Trophoblast cell (in vitro differentiated cells and primary cell): Measurements from ENCODE around the gene TFRC.
"Not testable (repeated sequence)": the region's sequence is repeated elsewhere in the genome, so short reads cannot be mapped to it uniquely, and the experiment has no call there.

Experiments used
- DNase-seq, 2 donors: peaks; one replicate each; pipeline ENCODE4 v3.0.0-alpha.2; 2016
- H2AFZ ChIP-seq: 2 replicates; pipeline ENCODE4 v1.6.1; 2013; ENCODE audit warnings: low read length, moderate library complexity, mild to moderate bottlenecking; ENCODE audit not compliant: insufficient read depth, poor library complexity
- H2AK5ac ChIP-seq: 2 replicates; pipeline ENCODE4 v1.6.1; 2013; ENCODE audit warnings: mild to moderate bottlenecking, low read length
- H2BK120ac ChIP-seq: 2 replicates; pipeline ENCODE4 v1.6.1; 2013; ENCODE audit warnings: low read length, mild to moderate bottlenecking, moderate library complexity; ENCODE audit not compliant: insufficient read depth, poor library complexity
- H2BK12ac ChIP-seq: 2 replicates; pipeline ENCODE4 v1.6.1; 2013; ENCODE audit warnings: mild to moderate bottlenecking, low read length, moderate library complexity
- H2BK5ac ChIP-seq: 2 replicates; pipeline ENCODE4 v1.6.1; 2013; ENCODE audit warnings: low read length, low read depth, moderate library complexity, mild to moderate bottlenecking; ENCODE audit not compliant: poor library complexity
- H3K14ac ChIP-seq: 2 replicates; pipeline ENCODE4 v1.6.1; 2013; ENCODE audit warnings: mild to moderate bottlenecking, low read length
- H3K18ac ChIP-seq: 2 replicates; pipeline ENCODE4 v1.6.1; 2013; ENCODE audit warnings: mild to moderate bottlenecking, low read length
- H3K23ac ChIP-seq: 2 replicates; pipeline ENCODE4 v1.6.1; 2013; ENCODE audit warnings: low read length
- H3K27ac ChIP-seq: 2 replicates; pipeline ENCODE4 v1.5.1; 2013; ENCODE audit warnings: low read depth, mild to moderate bottlenecking, inconsistent platforms, low read length, moderate library complexity
- H3K27me3 ChIP-seq: 2 replicates; pipeline ENCODE4 v1.6.1; 2013; ENCODE audit warnings: inconsistent platforms, mild to moderate bottlenecking, low read length, moderate library complexity; ENCODE audit not compliant: insufficient read depth
- H3K36me3 ChIP-seq, 2 experiments: 1 replicate in 1 of 2; 2 replicates in 1 of 2; pipeline ENCODE4 v1.6.1; 2013; ENCODE audit warnings: low read length in 2 of 2, mild to moderate bottlenecking in 2 of 2, moderate library complexity in 1 of 2; ENCODE audit not compliant: insufficient read depth in 2 of 2, control insufficient read depth in 1 of 2
- H3K4ac ChIP-seq: 2 replicates; pipeline ENCODE4 v1.6.1; 2013; ENCODE audit warnings: low read depth, mild to moderate bottlenecking, low read length, moderate library complexity
- H3K4me1 ChIP-seq, 2 experiments: 1 replicate in 1 of 2; 2 replicates in 1 of 2; pipeline ENCODE4 v1.6.1; 2013; ENCODE audit warnings: low read length in 2 of 2, mild to moderate bottlenecking in 2 of 2, moderate library complexity in 1 of 2; ENCODE audit not compliant: insufficient read depth in 2 of 2, control insufficient read depth in 1 of 2
- H3K4me2 ChIP-seq: 2 replicates; pipeline ENCODE4 v1.6.1; 2013; ENCODE audit warnings: inconsistent platforms, mild to moderate bottlenecking, low read length, moderate library complexity
- H3K4me3 ChIP-seq: 2 replicates; pipeline ENCODE4 v1.5.1; 2013; ENCODE audit warnings: mild to moderate bottlenecking, low read depth, low read length, inconsistent platforms
- H3K79me1 ChIP-seq: one replicate; pipeline ENCODE4 v1.6.1; 2013; ENCODE audit warnings: low read length
- H3K79me2 ChIP-seq: 2 replicates; pipeline ENCODE4 v1.6.1; 2013; ENCODE audit warnings: low read length, mild to moderate bottlenecking; ENCODE audit not compliant: control insufficient read depth, insufficient read depth, poor library complexity
- H3K9ac ChIP-seq: 2 replicates; pipeline ENCODE4 v1.6.1; 2013; ENCODE audit warnings: mild to moderate bottlenecking, low read length
- H3K9me3 ChIP-seq: 2 replicates; pipeline ENCODE4 v1.6.1; 2013; ENCODE audit warnings: low read depth, mild to moderate bottlenecking, control low read depth, inconsistent platforms, low read length; ENCODE audit not compliant: insufficient read depth
- H4K12ac ChIP-seq: 2 replicates; pipeline ENCODE4 v1.6.1; 2013; ENCODE audit warnings: low read depth, mild to moderate bottlenecking, low read length, moderate library complexity
- H4K8ac ChIP-seq: 2 replicates; pipeline ENCODE4 v1.6.1; 2013; ENCODE audit warnings: low read depth, mild to moderate bottlenecking, low read length, moderate library complexity
- H4K91ac ChIP-seq: one replicate; pipeline ENCODE4 v1.6.1; 2013; ENCODE audit warnings: low read depth, mild to moderate bottlenecking, low read length, moderate library complexity
- WGBS: extraction: QIAGEN DNeasy Blood & Tissue Kit; methylation state at CpG from one replicate; pipeline ENCODE4 v1.1.7; 2013; ENCODE audit warnings: missing lambda C conversion rate; ENCODE audit not compliant: insufficient read length, insufficient coverage; ENCODE audit errors: extremely low coverage; 5-methylcytosine and 5-hydroxymethylcytosine counted together

Gene TFRC

DNA sequence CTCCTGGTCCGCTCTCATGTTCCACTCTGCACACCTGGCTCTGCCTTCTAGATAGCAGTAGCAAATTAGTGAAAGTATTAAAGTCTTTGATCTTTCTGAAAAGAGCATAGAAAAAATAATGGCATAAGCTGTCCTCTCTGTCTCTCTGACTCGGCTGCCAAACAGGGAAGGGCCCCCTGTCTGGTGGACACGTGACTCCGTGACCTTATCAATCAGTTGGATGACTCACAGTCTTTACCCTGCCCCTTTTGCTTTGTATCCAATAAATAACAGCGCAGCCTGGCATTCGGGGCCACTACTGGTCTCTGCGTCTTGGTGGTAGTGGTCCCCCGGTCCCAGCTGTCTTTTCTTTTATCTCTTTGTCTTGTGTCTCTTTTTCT, 59.4 kb downstream of the TFRC start:
- not testable (repeated sequence) for H4K91ac ChIP-seq, H2BK5ac ChIP-seq, H3K4ac ChIP-seq, H2AFZ ChIP-seq, H3K18ac ChIP-seq, H3K23ac ChIP-seq, H2BK12ac ChIP-seq, DNase-seq, H2AK5ac ChIP-seq, H3K4me3 ChIP-seq, H4K8ac ChIP-seq, H3K9me3 ChIP-seq, H3K14ac ChIP-seq, H3K27ac ChIP-seq, H2BK120ac ChIP-seq, H3K4me2 ChIP-seq, H3K36me3 ChIP-seq, H3K4me1 ChIP-seq, H4K12ac ChIP-seq, H3K9ac ChIP-seq, H3K79me2 ChIP-seq, H3K79me1 ChIP-seq, H3K27me3 ChIP-seq
- no CpG with 5 or more reads among the region's 8 CpGs for WGBS

DNA sequence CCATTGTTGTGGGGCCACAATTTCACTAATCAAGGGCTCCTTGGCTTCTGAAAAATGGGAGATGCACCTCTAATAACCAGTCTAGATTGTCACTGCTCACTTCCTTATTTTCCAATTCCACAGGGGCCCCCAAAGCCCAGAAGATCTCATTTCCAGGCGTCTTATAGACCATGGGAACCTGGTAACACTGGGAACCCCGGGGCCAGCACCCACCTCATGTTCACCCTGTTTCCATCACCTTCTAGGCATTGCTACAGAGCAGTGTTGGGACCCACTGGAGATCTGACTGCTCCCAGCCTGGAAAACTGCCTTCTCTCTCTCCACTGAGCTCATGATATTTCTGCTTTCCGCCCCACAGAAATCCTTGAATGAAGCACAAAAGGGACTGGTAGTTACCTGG, 61.5 kb downstream of the TFRC start:
- H2AFZ ChIP-seq: no peak overlapping the region
- H3K79me2 ChIP-seq: no peaks in the 10 kb centered on the region
- no peaks in the 10 kb centered on the region for H3K36me3 ChIP-seq
- H3K4me2 ChIP-seq: no peak overlapping the region
- no peak overlapping the region for H4K8ac ChIP-seq
- no peak overlapping the region for H3K9ac ChIP-seq
- no peak overlapping the region for H3K4ac ChIP-seq
- no peaks in the 10 kb centered on the region for H3K79me1 ChIP-seq
- H2BK120ac ChIP-seq: no peak overlapping the region
- DNase-seq: no peak
- no peak overlapping the region for H2BK12ac ChIP-seq
- no peaks in the 10 kb centered on the region for H3K27me3 ChIP-seq
- no peak overlapping the region for H3K27ac ChIP-seq
- WGBS: no CpG with 5 or more reads among the region's 3 CpGs
- no peaks in the 10 kb centered on the region for H3K4me1 ChIP-seq
- H2BK5ac ChIP-seq: no peak overlapping the region
- no peak overlapping the region for H4K12ac ChIP-seq
- H3K18ac ChIP-seq: no peak overlapping the region
- H3K4me3 ChIP-seq: no peak overlapping the region
- H3K23ac ChIP-seq: no peak overlapping the region
- H4K91ac ChIP-seq: no peak overlapping the region
- H3K14ac ChIP-seq: no peak overlapping the region
- H3K9me3 ChIP-seq: peaks cover 1% of the 10 kb centered on the region
- no peak overlapping the region for H2AK5ac ChIP-seq

DNA sequence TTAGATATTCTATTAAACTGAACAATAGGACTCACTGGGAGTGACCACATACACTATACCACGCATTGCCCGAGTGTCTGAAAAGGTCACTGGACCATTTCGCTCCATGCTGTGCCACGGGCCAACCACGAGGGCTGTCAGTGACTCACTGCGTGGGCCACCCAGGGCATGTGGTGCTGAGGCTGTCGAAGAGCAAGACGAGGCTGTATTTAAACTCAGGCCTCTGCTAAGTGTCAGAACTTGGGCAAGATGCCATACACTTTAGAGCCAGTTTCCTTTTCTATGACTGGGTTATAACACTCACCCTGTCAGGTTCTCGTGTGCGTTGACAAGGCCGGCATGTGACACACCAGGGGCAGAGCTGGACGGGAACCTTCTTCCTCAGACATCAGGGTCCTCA, 62.3 kb downstream of the TFRC start:
- WGBS: no CpG with 5 or more reads among the region's 12 CpGs
- not testable (repeated sequence) for DNase-seq

DNA sequence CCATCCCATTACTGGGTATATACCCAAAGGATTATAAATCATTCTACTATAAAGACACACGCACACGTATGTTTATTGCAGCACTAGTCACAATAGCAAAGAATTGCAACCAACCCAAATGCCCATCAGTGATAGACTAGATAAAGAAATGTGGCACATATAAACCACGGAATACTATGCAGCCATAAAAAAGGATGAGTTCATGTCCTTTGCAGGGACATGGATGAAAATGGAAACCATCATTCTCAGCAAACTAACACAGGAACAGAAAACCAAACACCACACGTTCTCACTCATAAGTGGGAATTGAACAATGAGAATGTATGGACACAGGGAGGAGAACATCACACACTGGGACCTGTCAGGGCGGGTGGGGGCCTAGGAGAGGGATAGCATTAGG, 63.7 kb downstream of the TFRC start:
- not testable (repeated sequence) for H3K4me2 ChIP-seq, H3K9ac ChIP-seq, H3K36me3 ChIP-seq, H2AK5ac ChIP-seq, H3K27me3 ChIP-seq, H3K4me3 ChIP-seq, H3K9me3 ChIP-seq, H3K4ac ChIP-seq, H2BK12ac ChIP-seq, H3K4me1 ChIP-seq, H4K8ac ChIP-seq, H3K18ac ChIP-seq, H3K79me1 ChIP-seq, H3K23ac ChIP-seq, H2AFZ ChIP-seq, H3K14ac ChIP-seq, H3K79me2 ChIP-seq, DNase-seq, H4K12ac ChIP-seq, H3K27ac ChIP-seq, H2BK5ac ChIP-seq, H4K91ac ChIP-seq, H2BK120ac ChIP-seq
- WGBS: no CpG with 5 or more reads among the region's 5 CpGs

More for the DNA sequence above, 62.3 kb downstream of the TFRC start:
- H3K9ac ChIP-seq, H2AFZ ChIP-seq, H3K4me1 ChIP-seq, H3K79me2 ChIP-seq, H2BK5ac ChIP-seq, H3K4me3 ChIP-seq, H3K27ac ChIP-seq, H3K27me3 ChIP-seq, H3K36me3 ChIP-seq, H3K4me2 ChIP-seq, H3K23ac ChIP-seq, H4K91ac ChIP-seq, H3K9me3 ChIP-seq, H4K12ac ChIP-seq, H2AK5ac ChIP-seq, H4K8ac ChIP-seq, H2BK120ac ChIP-seq, H2BK12ac ChIP-seq, H3K18ac ChIP-seq, H3K4ac ChIP-seq, H3K79me1 ChIP-seq, H3K14ac ChIP-seq: not testable (repeated sequence)
